ENCODE results near the gene PLXNA2.

- TF ChIP-seq POLR2A (IDR thresholded peaks at IDR 0.05; ENCODE audit: low read depth, low read length) (no peak), TAF1 (IDR thresholded peaks at IDR 0.05; ENCODE audit: low read depth, low read length) (no peak), POLR2AphosphoS5 (IDR thresholded peaks at IDR 0.05; ENCODE audit: low read depth, low read length) (no peak), PAX5 (IDR thresholded peaks at IDR 0.05; ENCODE audit: insufficient read depth, low read length, severe bottlenecking) (no peak), SPI1 (IDR thresholded peaks at IDR 0.05; ENCODE audit: low read depth, low read length) (no peak), POU2F2 (IDR thresholded peaks at IDR 0.05; ENCODE audit: low read depth, low read length) (no peak)
Observed at GRCh38 chr1:208111646-208112190, 132.5 kb downstream of the PLXNA2 start.

Measured in GM12891 (cell line).